Spinal cord (tissue), 10 donors: ENCODE measurements around the gene METAP1D. TPM values are rescaled to one million over a fixed set of nuclear protein-coding genes. Genes with fewer than 3 reads are reported as not detected.
"Not testable (repeated sequence)": the region's sequence is repeated elsewhere in the genome, so short reads cannot be mapped to it uniquely, and the experiment has no call there.

Experiments
- DNase-seq, 6 donors: peaks; one replicate each; pipeline versions ENCODE4 v3.0.0 to v3.0.0-alpha.2; 2013 to 2015; ENCODE audit warnings: low spot score in 6 of 6, low read depth in 4 of 6
- H3K27ac ChIP-seq: one replicate; pipeline ENCODE4 v1.5.1; 2013; ENCODE audit warnings: low read depth, low read length, control low read depth
- H3K27me3 ChIP-seq: one replicate; pipeline ENCODE4 v1.6.1; 2013; ENCODE audit warnings: low read length; ENCODE audit not compliant: control insufficient read depth, insufficient read depth
- H3K36me3 ChIP-seq: one replicate; pipeline ENCODE4 v1.6.1; 2013; ENCODE audit warnings: low read length; ENCODE audit not compliant: control insufficient read depth, insufficient read depth
- H3K4me1 ChIP-seq: one replicate; pipeline ENCODE4 v1.6.1; 2013; ENCODE audit warnings: low read length; ENCODE audit not compliant: control insufficient read depth, insufficient read depth
- H3K4me3 ChIP-seq: one replicate; pipeline ENCODE4 v1.5.1; 2013; ENCODE audit warnings: low read depth, low read length, control low read depth
- H3K9me3 ChIP-seq: one replicate; pipeline ENCODE4 v1.6.1; 2013; ENCODE audit warnings: low read length; ENCODE audit not compliant: control insufficient read depth, insufficient read depth
- WGBS: methylation state at CpG from one replicate; pipeline ENCODE4 v1.1.5; 2013; ENCODE audit warnings: missing lambda C conversion rate; ENCODE audit not compliant: insufficient coverage; 5-methylcytosine and 5-hydroxymethylcytosine counted together
- polyA plus RNA-seq, 2 donors: library from polyadenylated mRNA; unstranded; fragments of 120-200 nt; gene quantifications; one replicate each; pipeline ENCODE4 v1.2.1, GENCODE V29; 2013; ENCODE audit not compliant: insufficient read length in 2 of 2
- total RNA-seq, 2 donors: library from RNA; depleted of rRNA in 1 of 2; stranded (reverse); fragments of 120-200 nt in 1 of 2; fragments of >200 nt in 1 of 2; gene quantifications; one replicate each; pipeline versions ENCODE4 v1.2.3 to v1.2.4, GENCODE V29; 2013 to 2014
- donor health status: healthy.

The METAP1D gene
- total and polyA plus RNA-seq, 4 donors = 9.6 to 13.0 (median 10.3) TPM

- Histone ChIP-seq H3K27me3 (peaks cover 77% of the 10 kb centered on the region), H3K4me3 (no peak overlapping the region), H3K36me3 (no peaks in the 10 kb centered on the region), H3K4me1 (peaks cover 27% of the 10 kb centered on the region), H3K27ac (no peak overlapping the region), H3K9me3 (no peaks in the 10 kb centered on the region)
- WGBS = 6% methylated on average over 50 of the region's 51 CpGs
- peak in 1 of 6 donors; percentile 7 for DNase-seq
Measured at GRCh38 chr2:172107690-172108586, 108.2 kb downstream of the METAP1D start.

- peaks cover 24% of the 10 kb centered on the region for H3K4me1 ChIP-seq
- peak in 1 of 6 donors; percentile 1 for DNase-seq
- H3K4me3 ChIP-seq = no peak overlapping the region
- H3K36me3 ChIP-seq = no peaks in the 10 kb centered on the region
- H3K27me3 ChIP-seq = peaks cover 71% of the 10 kb centered on the region
- WGBS = 8% methylated on average over 6 of the region's 8 CpGs
- H3K27ac ChIP-seq = no peak overlapping the region
- H3K9me3 ChIP-seq = no peaks in the 10 kb centered on the region
Measured at GRCh38 chr2:172108587-172108930, 108.8 kb downstream of the METAP1D start.

GRCh38 chr2:172109256-172109987 is 109.7 kb downstream of the METAP1D start:
- Histone ChIP-seq H3K9me3 (no peaks in the 10 kb centered on the region), H3K36me3 (no peaks in the 10 kb centered on the region)
- WGBS = 18% methylated on average over 15 of the region's 29 CpGs

DNA sequence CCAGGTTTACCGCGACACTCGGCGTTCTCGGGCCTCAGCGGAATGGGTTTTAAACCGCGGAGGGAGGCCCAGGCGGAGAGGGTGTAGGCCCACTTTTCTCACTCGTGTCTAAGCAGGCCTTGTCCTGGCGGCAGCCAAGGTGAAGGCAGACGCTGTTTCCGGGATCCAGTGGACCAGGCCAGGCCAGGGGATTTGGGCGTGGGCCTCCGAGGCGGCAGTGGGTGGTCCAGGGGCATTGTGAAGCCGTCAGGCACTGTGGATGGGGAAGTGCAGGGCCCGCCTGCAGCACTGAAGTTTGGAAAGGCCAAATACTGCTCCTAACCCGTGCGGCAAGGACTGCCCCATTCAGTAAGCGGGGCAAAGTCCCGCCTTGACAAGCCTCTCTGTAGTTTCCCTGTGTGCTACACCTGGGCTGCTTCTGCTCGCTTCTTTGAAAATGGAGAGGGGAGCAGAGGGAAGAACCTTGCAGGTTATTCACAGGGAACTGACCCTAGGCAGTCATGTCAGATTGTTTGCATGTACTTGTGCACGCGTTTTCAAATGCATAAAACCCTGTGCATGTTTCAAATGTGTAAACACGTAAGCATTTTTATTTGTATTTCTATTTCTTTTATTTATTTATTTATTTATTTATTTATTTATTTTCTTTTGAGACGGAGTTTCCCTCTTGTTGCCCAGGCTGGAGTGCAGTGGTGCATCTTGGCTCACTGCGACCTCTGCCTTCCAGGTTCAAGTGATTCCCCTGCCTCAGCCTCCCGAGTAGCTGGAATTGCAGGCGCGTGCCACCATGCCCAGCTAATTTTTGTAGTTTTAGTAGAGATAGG is 110.4 kb downstream of the METAP1D start:
- H3K27ac ChIP-seq = no peak overlapping the region
- peak in 1 of 6 donors; percentile 2 for DNase-seq
- WGBS = 40% methylated on average over 25 of the region's 31 CpGs
- H3K36me3 ChIP-seq = no peaks in the 10 kb centered on the region
- no peak overlapping the region for H3K4me3 ChIP-seq
- peaks cover 54% of the 10 kb centered on the region for H3K27me3 ChIP-seq
- H3K4me1 ChIP-seq = peaks cover 24% of the 10 kb centered on the region
- no peaks in the 10 kb centered on the region for H3K9me3 ChIP-seq

More at GRCh38 chr2:172109256-172109987, 109.7 kb downstream of the METAP1D start:
- peak in 1 of 6 donors; percentile 2 for DNase-seq
- H3K4me3 ChIP-seq = no peak overlapping the region
- H3K27me3 ChIP-seq = peaks cover 62% of the 10 kb centered on the region
- no peak overlapping the region for H3K27ac ChIP-seq
- peaks cover 24% of the 10 kb centered on the region for H3K4me1 ChIP-seq

- DNase-seq = peak in 2 of 6 donors; percentile 50 to 74
- WGBS = no CpG with 5 or more reads among the region's 2 CpGs
- Histone ChIP-seq H3K4me1 (peaks cover under 1% of the 10 kb centered on the region), H3K36me3 (no peaks in the 10 kb centered on the region), H3K27ac (no peak overlapping the region), H3K9me3 (no peaks in the 10 kb centered on the region), H3K27me3 (peaks cover 20% of the 10 kb centered on the region), H3K4me3 (no peak overlapping the region)
Measured at GRCh38 chr2:172113617-172114016, 113.9 kb downstream of the METAP1D start.

DNA sequence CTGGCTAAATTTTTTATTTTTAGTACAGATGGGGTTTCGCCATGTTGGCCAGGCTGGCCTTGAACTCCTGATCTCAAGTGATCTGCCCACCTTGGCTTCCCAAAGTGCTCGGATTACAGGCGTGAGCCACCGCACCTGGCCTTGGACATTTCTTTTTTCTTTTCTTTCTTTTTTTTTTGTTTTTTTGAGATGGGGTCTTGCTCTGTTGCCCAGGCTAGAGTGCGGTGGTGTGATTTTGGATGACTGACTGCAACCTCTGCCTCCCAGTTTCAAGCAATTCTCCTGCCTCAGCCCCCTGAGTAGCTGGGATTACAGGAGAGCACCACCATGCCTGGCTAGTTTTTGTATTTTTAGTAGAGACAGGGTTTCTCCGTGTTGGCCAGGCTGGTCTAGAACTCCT is 114.4 kb downstream of the METAP1D start:
- H3K4me3 ChIP-seq, DNase-seq, H3K4me1 ChIP-seq, H3K36me3 ChIP-seq, H3K27ac ChIP-seq, H3K9me3 ChIP-seq: not testable (repeated sequence)
- WGBS = no CpG with 5 or more reads among the region's 6 CpGs
- H3K27me3 ChIP-seq = peaks cover 15% of the 10 kb centered on the region

DNA sequence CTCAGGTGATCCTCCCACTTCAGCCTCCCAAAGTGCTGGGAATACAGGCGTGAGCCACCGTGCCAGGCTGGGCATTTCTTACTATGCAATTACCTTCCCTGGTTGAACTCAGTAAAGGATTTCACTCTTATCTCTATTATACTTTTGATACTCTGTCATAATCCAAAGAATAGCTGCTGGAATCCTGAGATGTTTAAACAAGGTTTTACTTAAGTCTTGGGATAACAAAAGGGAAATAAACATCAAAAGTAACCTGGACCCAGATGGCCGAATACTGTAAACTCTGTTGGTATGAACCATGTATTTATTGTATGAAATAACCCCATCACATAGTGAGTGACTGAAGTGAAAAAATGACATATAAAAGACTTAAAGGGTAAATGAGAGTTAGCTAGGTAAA is 114.8 kb downstream of the METAP1D start:
- Histone ChIP-seq H3K4me3 (no peak overlapping the region), H3K36me3 (no peaks in the 10 kb centered on the region), H3K27me3 (peaks cover 11% of the 10 kb centered on the region), H3K27ac (no peak overlapping the region), H3K4me1 (no peaks in the 10 kb centered on the region), H3K9me3 (no peaks in the 10 kb centered on the region)
- no peak for DNase-seq
- WGBS = 90% methylated on average over 2 of the region's 3 CpGs

- Histone ChIP-seq H3K27ac (no peak overlapping the region), H3K4me3 (no peak overlapping the region), H3K9me3 (no peaks in the 10 kb centered on the region), H3K27me3 (no peaks in the 10 kb centered on the region), H3K4me1 (no peaks in the 10 kb centered on the region), H3K36me3 (no peaks in the 10 kb centered on the region)
- DNase-seq = no peak
- WGBS = 79% methylated on average over 3 of the region's 5 CpGs
Measured at GRCh38 chr2:172116107-172116506, 116.4 kb downstream of the METAP1D start.

- no peak for DNase-seq
- H3K27me3 ChIP-seq = no peaks in the 10 kb centered on the region
Measured at GRCh38 chr2:172119089-172119488, 119.3 kb downstream of the METAP1D start.

More at GRCh38 chr2:172119089-172119488, 119.3 kb downstream of the METAP1D start:
- Histone ChIP-seq H3K4me1 (no peaks in the 10 kb centered on the region), H3K36me3 (no peaks in the 10 kb centered on the region), H3K27ac (no peak overlapping the region), H3K4me3 (no peak overlapping the region), H3K9me3 (no peaks in the 10 kb centered on the region)
